Mucosa of descending colon (tissue), 3 donors: ENCODE measurements around the gene CYB5R3. TPM values are rescaled to one million over a fixed set of nuclear protein-coding genes. Genes with fewer than 3 reads are reported as not detected.
"Not testable (repeated sequence)": the region's sequence is repeated elsewhere in the genome, so short reads cannot be mapped to it uniquely, and the experiment has no call there.

Source experiments
- ATAC-seq: fragments of 200-7000 bp; cut with Tn5 transposase; one replicate; pipeline ENCODE4 v1.9.1; 2020; ENCODE audit warnings: mild to moderate bottlenecking, moderate library complexity
- DNase-seq, 3 donors: peaks; one replicate each; pipeline ENCODE4 v3.0.0-alpha.2; 2020
- H3K36me3 ChIP-seq: fragments of 200-600 bp; one replicate; pipeline ENCODE4 v1.8.0; 2021; ENCODE audit warnings: low read depth, mild to moderate bottlenecking
- H3K4me1 ChIP-seq: fragments of 200-600 bp; one replicate; pipeline ENCODE4 v1.8.0; 2021; ENCODE audit warnings: low read depth, mild to moderate bottlenecking
- H3K4me3 ChIP-seq: fragments of 200-600 bp; one replicate; pipeline ENCODE4 v1.8.0; 2021; ENCODE audit warnings: mild to moderate bottlenecking
- H3K9me3 ChIP-seq: fragments of 200-600 bp; one replicate; pipeline ENCODE4 v1.8.0; 2021; ENCODE audit warnings: mild to moderate bottlenecking
- CTCF ChIP-seq: fragments of 200-600 bp; IDR thresholded peaks from one replicate; pipeline ENCODE4 v1.8.0; 2022; ENCODE audit warnings: antibody characterized with exemption, mild to moderate bottlenecking
- intact Hi-C, 2 donors: fragments of 100-400 bp; cut with DNase I in 1 of 2; cut with micrococcal nuclease in 1 of 2; formaldehyde crosslinking; loops; one replicate each; pipeline versions ENCODE4 v1.11.0 to v1.11.1; 2022; cut with DNase I, micrococcal nuclease
- total RNA-seq, 3 donors: library from RNA; stranded (reverse); fragmentation: NEBNext Ultra II Directional in 2 of 3; extraction: Animal tissue kit (Norgen Biotek cat#: 25700) in 2 of 3; gene quantifications; one replicate each; pipeline versions ENCODE4 v1.2.1 to v1.2.4, GENCODE V29; 2021 to 2023
- donor health status: DM: no; HTN: no; CAD: no; lungs with moderate emphysema.
- donor health status: DM: no; HTN: no; CAD: no.
- donor health status: DM: no; HTN: yes; CAD: no.

CYB5R3 gene
- total RNA-seq, 3 donors from 2014 or later = 139 to 211 (median 176) TPM

DNA sequence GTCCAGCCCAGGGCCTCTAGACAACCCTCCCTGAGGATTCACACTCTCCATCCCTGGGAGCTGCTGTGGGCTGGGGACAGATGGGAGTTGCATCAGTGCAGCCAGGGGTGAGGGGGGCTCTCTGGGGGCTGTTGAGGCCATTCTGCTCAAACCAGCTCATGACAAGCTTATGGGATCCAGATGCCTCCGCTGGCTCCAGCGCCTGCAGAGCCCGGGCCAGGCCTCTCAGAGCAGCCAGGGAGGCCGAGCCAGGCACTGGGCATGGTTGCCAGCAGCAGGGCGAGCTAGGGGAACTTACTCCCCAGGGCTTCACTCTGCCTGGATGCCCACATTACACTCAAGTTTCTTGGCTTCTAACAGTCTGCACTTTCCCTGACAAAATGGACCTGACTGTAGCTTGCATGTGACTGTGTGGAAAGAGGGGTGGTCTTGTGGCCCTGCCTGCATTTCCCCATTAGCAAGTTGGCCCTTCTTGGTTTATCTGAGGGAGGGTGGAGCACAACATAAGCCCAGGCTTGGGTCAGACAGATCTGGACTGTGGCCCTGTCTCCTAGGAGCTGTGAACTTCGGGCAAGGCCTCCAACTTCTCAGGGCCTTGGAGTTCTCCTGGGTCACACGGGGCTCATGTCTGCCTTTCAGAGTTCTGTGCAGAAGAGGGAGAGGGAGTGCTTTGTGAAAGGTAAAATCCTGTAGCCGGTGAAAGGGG lies 34.5 kb upstream of the CYB5R3 start:
- intact Hi-C loops = no loop called here
- ATAC-seq (no peak), DNase-seq (peak in 2 of 3 donors; percentile 33 to 68)
- TF ChIP-seq CTCF = no peak
- Histone ChIP-seq H3K36me3 (no peaks in the 10 kb centered on the region), H3K4me3 (no peak overlapping the region), H3K4me1 (peaks cover 28% of the 10 kb centered on the region), H3K9me3 (no peaks in the 10 kb centered on the region)

GRCh38 chr22:42682113-42682851 lies 33.1 kb upstream of the CYB5R3 start:
- DNase-seq = no peak
- Histone ChIP-seq H3K36me3 (no peaks in the 10 kb centered on the region), H3K4me3 (no peak overlapping the region), H3K4me1 (peaks cover 23% of the 10 kb centered on the region), H3K9me3 (no peaks in the 10 kb centered on the region)
- intact Hi-C loops = no loop called here
- ATAC-seq = peak; percentile 62
- TF ChIP-seq CTCF = no peak

GRCh38 chr22:42680648-42681047 lies 31.5 kb upstream of the CYB5R3 start:
- TF ChIP-seq CTCF = no peak
- no peak overlapping the region for H3K4me3 ChIP-seq
- H3K4me1 ChIP-seq = peaks cover 14% of the 10 kb centered on the region
- peak; percentile 87 for ATAC-seq
- intact Hi-C loops = no loop called here
- H3K36me3 ChIP-seq = no peaks in the 10 kb centered on the region
- peak in 1 of 3 donors; percentile 31 for DNase-seq
- no peaks in the 10 kb centered on the region for H3K9me3 ChIP-seq

DNA sequence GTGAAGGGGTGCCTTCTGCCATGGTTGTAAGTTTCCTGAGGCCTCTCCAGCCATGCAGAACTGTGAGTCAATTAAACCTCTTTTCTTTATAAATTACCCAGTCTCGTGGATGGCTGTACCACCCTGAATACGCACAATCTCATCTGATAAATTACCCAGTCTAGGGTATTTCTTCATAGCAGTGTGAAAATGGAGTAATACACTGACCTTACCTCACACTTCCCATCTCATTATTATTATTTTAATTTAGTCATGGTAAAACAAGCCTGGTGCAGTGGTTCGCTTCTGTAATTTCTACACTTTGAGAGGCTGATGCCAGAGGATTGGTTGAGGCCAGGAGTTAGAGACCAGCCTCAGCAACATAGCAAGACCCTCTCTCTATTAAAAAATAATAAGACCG lies 30.5 kb upstream of the CYB5R3 start:
- no peak overlapping the region for H3K4me3 ChIP-seq
- TF ChIP-seq CTCF = no peak
- H3K4me1 ChIP-seq = peaks cover 14% of the 10 kb centered on the region
- no peaks in the 10 kb centered on the region for H3K9me3 ChIP-seq
- H3K36me3 ChIP-seq = no peaks in the 10 kb centered on the region
- ATAC-seq (no peak), DNase-seq (no peak)
- intact Hi-C loops = no loop called here

DNA sequence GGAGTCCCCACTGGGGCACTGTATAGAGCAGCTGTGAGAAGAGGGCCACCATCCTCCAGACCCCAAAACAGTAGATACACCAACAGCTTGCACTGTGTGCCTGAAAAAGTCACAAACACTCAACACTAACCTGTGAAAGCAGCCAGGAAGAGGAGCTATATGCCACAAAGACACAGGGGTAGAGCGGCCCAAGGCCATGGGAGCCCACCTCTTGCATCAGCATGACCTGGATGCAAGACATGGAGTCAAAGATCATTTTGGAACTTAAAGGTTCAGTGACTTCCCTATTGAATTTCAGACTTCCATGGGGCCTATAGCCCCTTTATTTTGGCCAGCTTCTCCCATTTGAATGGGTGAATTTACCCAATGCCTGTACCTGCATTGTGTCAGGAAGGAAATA lies 29.7 kb upstream of the CYB5R3 start:
- Histone ChIP-seq H3K4me3 (no peak overlapping the region), H3K4me1 (peaks cover 14% of the 10 kb centered on the region), H3K36me3 (no peaks in the 10 kb centered on the region), H3K9me3 (no peaks in the 10 kb centered on the region)
- ATAC-seq (no peak), DNase-seq (no peak)
- intact Hi-C loops = no loop called here
- TF ChIP-seq CTCF = no peak

DNA sequence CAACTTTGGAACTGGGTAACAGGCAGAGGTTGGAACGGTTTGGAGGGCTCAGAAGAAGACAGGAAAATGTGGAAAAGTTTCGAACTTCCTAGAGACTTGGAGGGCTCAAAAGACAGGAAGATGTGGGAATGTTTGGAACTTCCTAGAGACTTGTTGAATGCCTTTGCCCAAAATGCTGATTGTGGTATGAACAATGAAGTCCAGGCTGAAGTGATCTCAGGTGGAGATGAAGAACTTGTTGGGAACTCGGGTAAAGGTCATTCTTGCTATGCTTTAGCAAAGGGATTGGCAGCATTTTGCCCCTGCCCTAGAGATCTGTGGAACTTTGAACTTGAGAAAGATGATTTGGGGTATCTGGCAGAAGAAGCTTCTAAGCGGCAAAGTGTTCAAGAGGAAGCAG lies 28.7 kb upstream of the CYB5R3 start:
- H3K9me3 ChIP-seq, H3K4me3 ChIP-seq, DNase-seq, intact Hi-C loops, H3K36me3 ChIP-seq, ATAC-seq: not testable (repeated sequence)
- H3K4me1 ChIP-seq = peaks cover 14% of the 10 kb centered on the region
